GM23338 (cell line): Measurements from ENCODE around the gene CISH. TPM values are rescaled to one million over a fixed set of nuclear protein-coding genes. Genes with fewer than 3 reads are reported as not detected.
A peak's percentile ranks its signal among the peaks of the same experiment; 100 is the strongest.

ENCODE experiments used
- ATAC-seq: fragments of 200-7000 bp; cut with Tn5 transposase; 3 replicates; pipeline ENCODE4 v1.9.1; 2020
- DNase-seq: peaks from one replicate; pipeline ENCODE4 v3.0.0-alpha.2; 2015; ENCODE audit warnings: low spot score
- H2AFZ ChIP-seq: fragments of 200-600 bp; sonication (generic); 2 replicates; pipeline ENCODE4 v1.8.0; 2016; ENCODE audit warnings: antibody characterized with exemption, mild to moderate bottlenecking, moderate library complexity
- H3F3A ChIP-seq: fragments of 200-600 bp; sonication (generic); replicated peaks from 2 replicates; pipeline ENCODE4 v1.8.0; 2017; ENCODE audit warnings: antibody characterized with exemption, mixed run types, low read depth
- H3K27ac ChIP-seq: fragments of 200-600 bp; sonication (generic); 2 replicates; pipeline ENCODE4 v1.6.1; 2016; ENCODE audit warnings: low read depth
- H3K27me3 ChIP-seq: fragments of 200-600 bp; sonication (generic); 2 replicates; pipeline ENCODE4 v1.8.0; 2016; ENCODE audit warnings: mild to moderate bottlenecking, mixed run types, moderate library complexity; ENCODE audit not compliant: insufficient read depth
- H3K36me3 ChIP-seq: fragments of 200-600 bp; sonication (generic); 2 replicates; pipeline ENCODE4 v1.8.0; 2016; ENCODE audit warnings: mild to moderate bottlenecking; ENCODE audit not compliant: insufficient read depth
- H3K4me1 ChIP-seq: fragments of 200-600 bp; sonication (generic); 2 replicates; pipeline ENCODE4 v1.8.0; 2016; ENCODE audit warnings: mild to moderate bottlenecking, moderate library complexity; ENCODE audit not compliant: insufficient read depth
- H3K4me2 ChIP-seq: fragments of 200-600 bp; sonication (generic); 2 replicates; pipeline ENCODE4 v1.7.1; 2017; ENCODE audit warnings: mixed run types
- H3K4me3 ChIP-seq: fragments of 200-600 bp; sonication (generic); 2 replicates; pipeline ENCODE4 v1.6.1; 2016; ENCODE audit warnings: mixed run types
- H3K79me2 ChIP-seq: fragments of 200-600 bp; sonication (generic); replicated peaks from 2 replicates; pipeline ENCODE4 v1.8.0; 2017; ENCODE audit warnings: mild to moderate bottlenecking; ENCODE audit not compliant: insufficient read depth
- H3K9me2 ChIP-seq: fragments of 200-600 bp; sonication (generic); 2 replicates; pipeline ENCODE4 v1.8.0; 2017; ENCODE audit not compliant: insufficient read depth
- H4K20me1 ChIP-seq: fragments of 200-600 bp; sonication (generic); replicated peaks from 2 replicates; pipeline ENCODE4 v1.8.0; 2017; ENCODE audit warnings: mild to moderate bottlenecking; ENCODE audit not compliant: insufficient read depth
- H3K27ac Mint-ChIP-seq: 2 replicates; pipeline ENCODE4 v1.8.0; 2020; ENCODE audit warnings: inconsistent platforms, mild to moderate bottlenecking, moderate library complexity, mixed read lengths
- H3K27me3 Mint-ChIP-seq: 3 replicates; pipeline ENCODE4 v1.8.0; 2022; ENCODE audit warnings: low read depth, mild to moderate bottlenecking, moderate library complexity, mixed read lengths, inconsistent platforms; ENCODE audit not compliant: insufficient read depth, poor library complexity
- H3K36me3 Mint-ChIP-seq: 3 replicates; pipeline ENCODE4 v1.8.0; 2021; ENCODE audit warnings: low read depth, mild to moderate bottlenecking, inconsistent platforms, moderate library complexity, mixed read lengths
- H3K4me1 Mint-ChIP-seq: 3 replicates; pipeline ENCODE4 v1.8.0; 2020; ENCODE audit warnings: mild to moderate bottlenecking, inconsistent platforms, mixed read lengths
- H3K4me3 Mint-ChIP-seq: 3 replicates; pipeline ENCODE4 v1.8.0; 2021; ENCODE audit warnings: moderate library complexity, mild to moderate bottlenecking, inconsistent platforms, mixed read lengths
- H3K9me3 Mint-ChIP-seq: 3 replicates; pipeline ENCODE4 v1.8.0; 2020; ENCODE audit warnings: moderate library complexity, mild to moderate bottlenecking, inconsistent platforms, mixed read lengths
- CREB1 ChIP-seq: fragments of 250-450 bp; sonication (Bioruptor Pico); IDR thresholded peaks from 2 replicates; pipeline ENCODE4 v1.5.0; 2020; ENCODE audit warnings: low read depth, mild to moderate bottlenecking, moderate library complexity
- CTCF ChIP-seq, 2 experiments: fragments of 200-600 bp in 1 of 2; sonication (generic) in 1 of 2; conservative IDR thresholded peaks; 2 replicates each; pipeline versions ENCODE4 v1.5.1 to v1.6.1; 2016 to 2017; ENCODE audit warnings: antibody characterized with exemption in 2 of 2, low read depth in 2 of 2, mild to moderate bottlenecking in 2 of 2, moderate library complexity in 1 of 2
- ETS1 ChIP-seq: IDR thresholded peaks from 2 replicates; pipeline ENCODE4 v1.6.1; 2016; ENCODE audit warnings: antibody characterized with exemption
- EZH2 ChIP-seq: fragments of 200-600 bp; sonication (generic); IDR thresholded peaks from one replicate; pipeline ENCODE4 v1.8.0; 2017; ENCODE audit warnings: antibody characterized with exemption, mild to moderate bottlenecking, low read depth; ENCODE audit not compliant: unreplicated experiment
- EZH2phosphoT487 ChIP-seq: fragments of 200-600 bp; sonication (generic); IDR thresholded peaks from one replicate; pipeline ENCODE4 v1.8.1; 2018; ENCODE audit warnings: antibody characterized with exemption; ENCODE audit not compliant: unreplicated experiment
- JUNB ChIP-seq: IDR thresholded peaks from one replicate; pipeline ENCODE4 v1.6.1; 2016; ENCODE audit warnings: antibody characterized with exemption; ENCODE audit not compliant: unreplicated experiment
- NANOG ChIP-seq: IDR thresholded peaks from 2 replicates; pipeline ENCODE4 v1.6.1; 2016; ENCODE audit warnings: antibody characterized with exemption, borderline replicate concordance
- POLR2AphosphoS5 ChIP-seq: IDR thresholded peaks from 2 replicates; pipeline ENCODE4 v1.6.1; 2016; ENCODE audit warnings: antibody characterized with exemption, low read depth
- REST ChIP-seq: IDR thresholded peaks from one replicate; pipeline ENCODE4 v1.6.1; 2018; ENCODE audit warnings: antibody characterized with exemption; ENCODE audit not compliant: unreplicated experiment
- STAT1 ChIP-seq: IDR thresholded peaks from one replicate; pipeline ENCODE4 v1.6.1; 2016; ENCODE audit warnings: antibody characterized with exemption; ENCODE audit not compliant: unreplicated experiment
- ZNF114 ChIP-seq: fragments of 250-450 bp; sonication (Bioruptor Pico); IDR thresholded peaks from 2 replicates; pipeline ENCODE4 v1.5.0; 2020; ENCODE audit warnings: mild to moderate bottlenecking, moderate library complexity
- ZNF331 ChIP-seq: fragments of 250-450 bp; sonication (Bioruptor Pico); IDR thresholded peaks from 2 replicates; pipeline ENCODE4 v1.5.0; 2020; ENCODE audit warnings: low read depth, mild to moderate bottlenecking, moderate library complexity
- ZNF462 ChIP-seq: fragments of 250-450 bp; sonication (Bioruptor Pico); IDR thresholded peaks from 2 replicates; pipeline ENCODE4 v1.5.0; 2020; ENCODE audit warnings: mild to moderate bottlenecking, moderate library complexity
- polyA plus RNA-seq: library from polyadenylated mRNA; unstranded; fragments of >200 nt; fragmentation: Nextera tagmentation; extraction: Ambion mirVana; gene quantifications from 2 replicates; pipeline ENCODE4 v1.2.1, GENCODE V29; 2016
- total RNA-seq: library from RNA; depleted of rRNA; stranded (reverse); fragments of >200 nt; shearing (Covaris generic); gene quantifications from 2 replicates; pipeline ENCODE4 v1.2.3, GENCODE V29; 2014

CISH gene
- total and polyA plus RNA-seq, 2 experiments from 2014 or later: 2.1 to 3.6 TPM

GRCh38 chr3:50612234-50612882 lies 784 bp upstream of the CISH start:
- TF ChIP-seq JUNB (no peak), POLR2AphosphoS5 (no peak), CREB1 (CRISPR knock-in tag) (no peak), ZNF114 (CRISPR knock-in tag) (no peak), NANOG (no peak), ETS1 (no peak), EZH2 (no peak), ZNF331 (CRISPR knock-in tag) (no peak), REST (no peak), ZNF462 (no peak), CTCF (conservative IDR thresholded peaks at IDR 0.05; ENCODE audit: low read depth in 2 of 2) (no peak), STAT1 (no peak), EZH2phosphoT487 (no peak)
- Histone ChIP-seq H3K27me3 (peaks cover 37% of the 10 kb centered on the region), H3K27ac (no peak overlapping the region), H3K9me2 (no peaks in the 10 kb centered on the region), H3K79me2 (no peaks in the 10 kb centered on the region), H2AFZ (peak overlapping the region; percentile 91), H3K4me1 (peaks cover 13% of the 10 kb centered on the region), H3K4me3 (peak overlapping the region; percentile 77), H3F3A (peaks cover 14% of the 10 kb centered on the region), H3K36me3 (no peaks in the 10 kb centered on the region), H3K4me2 (peak overlapping the region; percentile 92), H4K20me1 (peaks cover 6% of the 10 kb centered on the region)
- H3K27me3 Mint-ChIP-seq: peaks cover 52% of the 10 kb centered on the region
- peaks cover 20% of the 10 kb centered on the region for H3K4me1 Mint-ChIP-seq
- H3K9me3 Mint-ChIP-seq: no peaks in the 10 kb centered on the region
- no peak overlapping the region for H3K27ac Mint-ChIP-seq
- DNase-seq (no peak), ATAC-seq (no peak)
- no peaks in the 10 kb centered on the region; the same call in 2 of the 3 replicates for H3K36me3 Mint-ChIP-seq
- H3K4me3 Mint-ChIP-seq: peak overlapping the region; percentile 77
